ENCODE results near the gene ZNF205.
A peak's percentile ranks its signal among the peaks of the same experiment; 100 is the strongest.
"Not testable (repeated sequence)": the region's sequence is repeated elsewhere in the genome, so short reads cannot be mapped to it uniquely, and the experiment has no call there.

The ZNF205 gene

GRCh38 chr16:3134338-3135125 is 22.1 kb downstream of the ZNF205 start, which contains the start of gene ZNF213:
Gene ZNF213, plus strand, starts transcription at chr16:3135029. Its CDS starts 2,252 bp downstream, at chr16:3137281.
- peak; percentile 90 for DNase-seq (ENCODE audit: low read depth)
- H3K4me3 ChIP-seq (ENCODE audit: control insufficient read depth, low read depth, low read length) = peak within 1 kb of the TSS; percentile 100
- TF ChIP-seq CTCF (IDR thresholded peaks at IDR 0.05; ENCODE audit: control insufficient read depth, insufficient read depth, low read depth, low read length, missing control alignments) = no peak

- no peak for TF ChIP-seq CTCF (IDR thresholded peaks at IDR 0.05; ENCODE audit: control insufficient read depth, insufficient read depth, low read depth, low read length, missing control alignments)
- H3K4me3 ChIP-seq (ENCODE audit: control insufficient read depth, low read depth, low read length) = peak overlapping the region; percentile 100
- DNase-seq (ENCODE audit: low read depth) = no peak
These were observed 22.8 kb downstream of the ZNF205 start for GRCh38 chr16:3135126-3135715.

- DNase-seq (ENCODE audit: low read depth) = no peak
- no peak for TF ChIP-seq CTCF (IDR thresholded peaks at IDR 0.05; ENCODE audit: control insufficient read depth, insufficient read depth, low read depth, low read length, missing control alignments)
These were observed 24.9 kb downstream of the ZNF205 start for GRCh38 chr16:3137267-3137666.

GRCh38 chr16:3138342-3138741 is 26.0 kb downstream of the ZNF205 start:
- no peak overlapping the region for H3K4me3 ChIP-seq (ENCODE audit: control insufficient read depth, low read depth, low read length)
- DNase-seq (ENCODE audit: low read depth) = no peak
- no peak for TF ChIP-seq CTCF (IDR thresholded peaks at IDR 0.05; ENCODE audit: control insufficient read depth, insufficient read depth, low read depth, low read length, missing control alignments)

More at GRCh38 chr16:3137267-3137666, 24.9 kb downstream of the ZNF205 start:
- no peak overlapping the region for H3K4me3 ChIP-seq (ENCODE audit: control insufficient read depth, low read depth, low read length)

DNA sequence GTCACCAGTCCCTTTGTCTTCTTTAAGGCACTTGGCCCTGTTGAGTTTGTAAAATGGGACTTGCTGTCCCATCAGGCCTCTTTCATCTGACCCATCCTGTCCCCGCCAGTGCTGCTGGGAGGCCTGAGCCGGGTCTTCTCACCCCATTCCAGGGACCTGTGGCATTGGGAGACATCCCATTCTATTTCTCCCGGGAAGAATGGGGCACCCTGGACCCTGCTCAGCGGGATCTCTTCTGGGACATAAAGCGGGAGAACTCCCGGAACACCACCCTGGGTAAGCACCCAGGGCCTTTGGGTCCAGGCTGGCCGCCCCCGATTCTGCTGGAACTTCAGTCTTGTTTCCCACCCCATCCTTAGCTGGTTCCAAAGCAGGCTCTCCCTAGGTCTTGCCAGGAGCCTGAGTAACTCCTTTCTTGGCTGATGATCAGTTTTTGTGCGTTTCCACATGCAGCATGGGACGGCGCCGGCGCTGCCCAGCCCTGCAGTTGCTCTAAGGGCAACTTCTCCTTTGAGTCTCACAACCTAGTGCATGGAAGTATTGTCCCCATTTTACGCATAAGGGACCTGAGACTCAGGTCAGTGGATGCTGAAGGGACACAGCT is 26.5 kb downstream of the ZNF205 start:
- no peak for DNase-seq (ENCODE audit: low read depth)
- no peak for TF ChIP-seq CTCF (IDR thresholded peaks at IDR 0.05; ENCODE audit: control insufficient read depth, insufficient read depth, low read depth, low read length, missing control alignments)

GRCh38 chr16:3139561-3139960 is 27.2 kb downstream of the ZNF205 start:
- not testable (repeated sequence) for H3K4me3 ChIP-seq (ENCODE audit: control insufficient read depth, low read depth, low read length); DNase-seq (ENCODE audit: low read depth)

More for the DNA sequence above, 26.5 kb downstream of the ZNF205 start:
- H3K4me3 ChIP-seq (ENCODE audit: control insufficient read depth, low read depth, low read length) = no peak overlapping the region

All from AG09309 (cell line).